Germinal center (tissue), 1 donor: ENCODE data around the gene CIAO1.
A peak's percentile ranks its signal among the peaks of the same experiment; 100 is the strongest.
"Not testable (repeated sequence)": the region's sequence is repeated elsewhere in the genome, so short reads cannot be mapped to it uniquely, and the experiment has no call there.

Experiments used
- DNase-seq: peaks from one replicate; pipeline ENCODE4 v3.0.0; 2012; ENCODE audit warnings: mixed read lengths, low spot score

Gene CIAO1

DNA sequence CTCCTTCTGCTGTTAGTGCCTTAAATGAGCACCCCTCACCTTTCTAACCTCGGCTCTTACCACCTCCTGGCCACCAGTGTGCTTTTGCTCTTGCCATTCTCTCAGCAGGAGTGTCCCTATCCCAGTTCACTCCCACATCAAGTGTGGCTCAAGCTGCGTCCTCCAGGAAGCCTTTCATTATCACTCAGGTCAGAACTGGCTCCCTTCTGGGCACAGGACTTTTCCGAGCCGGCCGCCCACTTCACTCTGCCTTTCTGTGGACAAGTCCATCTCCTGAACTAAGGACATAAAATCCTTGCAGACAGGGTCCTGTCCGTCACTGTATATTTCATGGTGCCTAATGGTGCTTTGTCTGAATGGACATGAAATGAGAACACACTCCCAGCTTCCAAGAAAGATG, 15.8 kb upstream of the CIAO1 start:
- DNase-seq = no peak

GRCh38 chr2:96251721-96252292, 14.2 kb upstream of the CIAO1 start:
- DNase-seq = no peak

DNA sequence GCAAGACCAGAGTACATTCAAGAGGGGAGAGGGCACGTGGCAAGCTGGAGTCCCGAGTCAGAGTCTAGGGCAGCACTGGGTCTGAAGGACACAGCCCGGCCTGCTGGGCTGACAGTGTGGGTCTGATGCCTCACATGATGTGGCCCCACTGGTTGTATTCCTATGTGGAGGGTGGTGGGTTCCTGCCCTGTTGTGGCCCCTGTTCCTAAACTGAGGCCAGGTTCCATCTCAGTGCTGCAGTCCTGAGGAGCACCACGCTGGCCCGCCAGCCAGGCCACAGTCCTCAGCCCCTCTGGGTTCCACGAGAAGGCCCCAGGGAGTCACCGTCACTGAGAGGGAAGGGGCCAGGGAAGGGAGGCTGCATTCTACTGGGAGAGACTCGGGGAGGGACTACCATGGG, 13.5 kb upstream of the CIAO1 start:
- no peak for DNase-seq

- DNase-seq = no peak
These were observed 13.0 kb upstream of the CIAO1 start for GRCh38 chr2:96253006-96253405.

DNA sequence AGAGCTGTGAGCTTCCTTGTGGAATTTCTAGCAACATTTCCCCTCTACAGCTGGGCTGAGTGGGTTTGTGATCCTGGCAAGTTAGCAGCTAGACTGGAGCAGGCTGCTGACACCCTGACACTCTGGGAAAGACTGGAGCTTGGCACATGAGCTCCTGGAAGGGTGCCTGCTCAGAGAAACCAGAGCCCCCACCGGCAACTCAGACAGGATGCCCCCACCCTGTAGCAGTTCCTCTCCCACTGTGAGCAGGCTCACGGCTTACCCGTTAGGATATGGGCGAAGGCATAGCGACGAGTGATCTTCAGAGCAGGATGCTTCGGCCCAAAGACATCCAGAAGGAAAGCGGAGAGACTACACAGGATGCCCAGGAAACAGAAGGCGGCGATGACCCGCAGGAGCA, 11.5 kb upstream of the CIAO1 start:
- DNase-seq = no peak

- no peak for DNase-seq
These were observed 9.4 kb upstream of the CIAO1 start for GRCh38 chr2:96256611-96257113.

DNA sequence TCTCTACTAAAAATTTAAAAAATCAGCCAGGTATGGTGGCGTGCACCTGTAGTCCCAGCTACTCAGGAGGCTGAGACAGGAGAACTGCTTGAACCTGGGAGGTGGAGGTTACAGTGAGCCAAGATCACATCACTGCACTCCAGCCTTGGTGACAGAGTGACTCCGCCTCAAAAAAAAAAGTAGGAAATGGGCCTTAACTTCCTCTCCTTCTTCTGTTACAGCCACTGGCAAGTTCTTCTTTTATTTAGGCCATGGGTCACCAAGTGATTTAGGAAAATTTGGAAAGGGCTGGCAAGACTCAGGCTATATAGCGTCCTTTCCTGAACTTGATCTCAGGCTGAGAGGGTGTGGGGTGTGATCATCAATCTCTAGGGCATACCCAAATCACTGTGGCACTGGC, 8.3 kb upstream of the CIAO1 start:
- DNase-seq = not testable (repeated sequence)

DNA sequence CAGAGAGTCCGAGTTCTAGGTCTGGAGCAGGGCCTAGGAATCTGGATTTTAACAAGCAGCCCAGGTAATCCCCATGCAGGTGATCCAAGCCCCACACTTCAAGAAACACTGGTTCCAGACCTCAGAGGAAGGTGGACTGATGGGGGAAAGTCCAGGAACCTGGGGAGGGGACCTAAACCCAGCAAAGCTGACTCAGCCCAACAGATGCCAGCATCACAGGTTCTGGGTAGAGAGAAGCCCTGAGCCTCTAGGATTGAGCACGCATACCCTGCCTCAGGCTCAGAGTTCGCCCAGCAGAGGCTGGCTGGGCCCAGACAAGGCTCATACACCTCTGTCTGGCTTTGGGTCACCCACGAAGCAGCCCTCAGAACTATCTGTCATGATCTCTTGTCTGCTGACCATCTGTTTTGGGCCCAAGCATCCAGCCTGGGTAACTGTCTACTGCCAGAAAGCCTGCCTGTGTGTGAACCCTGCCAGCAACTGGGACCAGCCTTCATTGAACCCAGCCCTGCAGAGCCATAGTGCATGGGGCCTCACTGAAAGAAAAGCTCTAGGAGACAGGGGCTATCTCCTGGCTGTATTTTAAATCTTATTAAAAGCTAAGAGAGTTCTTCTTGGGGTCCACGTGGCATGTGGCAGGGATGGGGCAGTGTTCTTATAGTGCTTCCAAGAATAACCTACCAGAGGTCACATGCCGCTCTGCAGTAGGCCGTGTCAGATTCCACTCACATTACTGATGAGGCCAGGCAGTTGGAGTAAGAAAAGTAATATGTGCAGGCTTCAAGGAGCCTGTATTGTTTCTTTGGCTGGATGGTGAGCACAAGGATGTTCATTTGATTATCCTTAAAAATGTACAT, 7.6 kb upstream of the CIAO1 start:
- no peak for DNase-seq

- DNase-seq = no peak
These were observed 6.5 kb upstream of the CIAO1 start for GRCh38 chr2:96259497-96259921.

DNA sequence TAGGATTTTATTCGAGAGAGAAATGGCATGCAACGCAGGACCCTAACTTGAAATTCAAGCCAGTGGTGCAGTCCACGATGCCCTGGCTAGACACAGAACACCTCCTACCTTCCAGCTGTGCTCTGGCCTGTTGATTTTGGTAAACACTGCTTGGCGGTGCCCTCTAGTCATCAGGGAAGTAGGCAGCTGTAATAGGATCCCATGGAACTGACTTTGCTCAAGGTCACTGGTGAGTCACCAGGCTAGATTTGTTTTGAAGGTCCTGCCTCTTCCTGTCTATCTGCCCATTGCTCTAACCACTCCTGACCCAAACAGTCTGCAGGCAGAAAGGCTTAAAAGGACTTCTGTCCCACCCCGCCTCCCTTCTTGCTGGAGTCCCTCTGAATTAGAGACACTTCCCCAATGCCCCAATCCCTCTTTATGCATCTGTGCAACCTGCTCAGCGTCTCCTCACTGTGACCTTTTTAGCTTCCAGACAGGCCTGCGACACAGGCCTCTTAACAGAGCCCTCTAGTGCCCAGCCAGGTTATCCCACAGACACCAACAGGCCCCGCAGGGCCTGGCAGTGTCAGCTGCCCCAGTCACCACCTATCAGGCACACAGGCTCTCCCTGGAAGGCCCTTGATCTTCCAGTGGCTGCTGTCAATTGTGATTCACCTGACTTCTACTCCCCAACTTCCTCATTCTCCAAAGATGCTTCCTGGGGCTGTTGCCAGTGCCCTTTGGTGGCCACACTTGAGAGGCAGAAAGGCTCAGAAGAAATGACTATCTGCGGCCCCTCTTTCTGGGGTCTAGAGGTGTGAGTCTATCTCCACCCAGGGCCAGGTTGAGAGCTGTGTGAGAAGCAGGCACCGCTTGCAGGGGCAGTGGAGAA, 5.4 kb upstream of the CIAO1 start:
- DNase-seq = peak; percentile 58

DNA sequence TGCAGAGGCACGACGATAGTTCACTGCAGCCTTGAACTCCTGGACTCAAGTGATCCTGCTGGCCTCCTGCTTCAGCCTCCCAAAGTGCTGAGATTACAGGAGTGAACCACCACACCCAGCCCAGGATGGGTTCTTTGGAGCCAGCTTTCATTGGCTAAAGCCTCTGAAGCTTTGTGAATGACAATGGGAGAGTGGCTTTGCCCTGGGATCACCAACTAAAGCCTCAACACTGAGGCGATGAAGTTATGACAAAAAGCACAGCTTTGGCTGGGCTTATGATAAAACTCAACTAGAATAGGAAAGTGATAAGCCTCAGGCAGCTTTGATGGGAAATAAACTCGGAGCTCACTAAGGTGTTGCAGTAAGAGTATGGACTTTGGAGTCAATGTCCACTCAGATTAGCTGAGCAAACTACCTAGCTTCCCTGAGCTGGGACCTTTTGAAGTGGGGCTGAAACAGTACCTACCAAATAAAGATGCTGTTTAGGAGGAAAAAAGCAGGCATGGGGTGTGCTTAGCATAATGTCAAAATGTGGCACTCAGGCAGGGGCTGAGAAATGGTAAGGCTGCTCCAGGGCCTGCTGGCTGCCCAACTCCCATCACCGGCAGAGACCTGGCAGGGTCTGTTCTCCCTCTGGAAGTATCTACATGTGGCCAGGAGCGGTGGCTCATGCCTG, 4.6 kb upstream of the CIAO1 start:
- DNase-seq = no peak

DNA sequence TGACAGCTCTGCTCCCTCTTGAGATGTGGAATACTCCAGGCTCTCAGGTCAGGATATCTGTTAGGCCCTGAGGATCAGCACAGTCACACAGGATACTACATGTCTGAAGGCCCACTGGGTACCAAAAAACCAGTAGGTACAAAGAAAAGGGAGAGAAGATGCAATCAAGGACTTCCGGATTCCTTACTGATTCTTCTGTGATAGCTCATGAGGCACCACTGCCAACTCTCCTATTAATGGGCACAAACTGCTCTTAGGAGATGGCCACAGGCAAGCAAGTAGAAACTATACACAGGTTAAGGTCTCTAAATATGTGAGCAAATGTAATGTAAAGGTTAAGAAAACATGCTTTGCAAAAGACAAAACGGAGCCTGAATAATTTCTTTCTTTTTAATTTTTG, 3.7 kb upstream of the CIAO1 start:
- DNase-seq = no peak

DNA sequence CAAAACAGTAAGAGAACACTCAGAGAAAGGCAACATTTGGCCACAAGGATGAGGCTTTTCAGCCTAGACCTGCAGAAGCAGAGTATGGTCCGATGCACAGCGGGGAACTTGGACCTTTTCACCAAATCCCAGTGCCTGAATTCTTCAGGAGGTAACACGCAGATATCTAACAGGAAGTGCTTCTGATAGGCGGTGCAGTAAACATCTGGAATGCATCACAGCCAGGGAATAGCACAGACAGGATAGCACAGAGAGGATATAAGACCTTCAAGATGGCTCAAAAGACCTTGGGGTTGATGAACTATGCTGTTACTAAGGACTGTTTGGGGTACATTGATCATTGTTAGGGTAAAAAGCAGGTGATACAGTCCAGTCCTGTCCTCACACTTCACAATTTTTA, 1.9 kb upstream of the CIAO1 start:
- DNase-seq = no peak

DNA sequence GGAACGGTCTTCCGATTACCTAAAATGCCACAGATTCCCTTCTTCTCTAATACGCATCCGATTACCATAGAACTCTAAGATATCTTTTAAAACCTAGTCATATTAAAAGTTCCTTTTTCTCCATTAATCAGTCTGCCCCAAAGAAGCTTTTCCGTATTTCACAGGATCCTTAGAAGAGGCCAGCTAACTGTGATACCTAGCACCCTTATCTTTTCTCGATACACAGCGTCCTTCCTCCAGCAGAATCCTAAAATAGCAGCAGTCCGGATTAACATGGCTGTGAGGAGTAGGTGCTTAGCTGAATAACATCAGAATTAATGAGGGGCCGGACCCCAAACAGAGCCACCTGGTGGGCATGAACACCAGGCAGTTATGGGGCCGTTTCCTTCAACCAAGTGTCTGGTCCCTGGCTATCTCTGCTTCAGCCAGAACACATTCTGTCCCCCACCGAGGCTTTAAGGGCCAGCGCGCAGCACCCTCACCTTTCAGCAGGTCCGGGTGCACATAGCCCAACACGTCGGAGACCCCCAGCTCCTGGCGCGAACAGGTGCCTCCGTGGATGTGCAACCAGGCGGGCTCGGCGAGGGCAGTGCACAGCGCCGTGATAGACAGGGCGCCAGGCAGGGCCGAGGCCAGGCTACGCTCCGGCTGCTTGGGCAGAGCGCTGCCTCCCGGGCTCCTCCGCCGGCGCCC, 1.2 kb upstream of the CIAO1 start:
- DNase-seq = peak; percentile 74

GRCh38 chr2:96265349-96265839, 631 bp upstream of the CIAO1 start:
- DNase-seq = peak; percentile 69

- peak; percentile 21 for DNase-seq
These were observed 1.3 kb downstream of the CIAO1 start for GRCh38 chr2:96267159-96267971.

- no peak for DNase-seq
These were observed 6.0 kb downstream of the CIAO1 start for GRCh38 chr2:96271995-96272394.

GRCh38 chr2:96273763-96274162, 7.7 kb downstream of the CIAO1 start:
- DNase-seq = no peak

DNA sequence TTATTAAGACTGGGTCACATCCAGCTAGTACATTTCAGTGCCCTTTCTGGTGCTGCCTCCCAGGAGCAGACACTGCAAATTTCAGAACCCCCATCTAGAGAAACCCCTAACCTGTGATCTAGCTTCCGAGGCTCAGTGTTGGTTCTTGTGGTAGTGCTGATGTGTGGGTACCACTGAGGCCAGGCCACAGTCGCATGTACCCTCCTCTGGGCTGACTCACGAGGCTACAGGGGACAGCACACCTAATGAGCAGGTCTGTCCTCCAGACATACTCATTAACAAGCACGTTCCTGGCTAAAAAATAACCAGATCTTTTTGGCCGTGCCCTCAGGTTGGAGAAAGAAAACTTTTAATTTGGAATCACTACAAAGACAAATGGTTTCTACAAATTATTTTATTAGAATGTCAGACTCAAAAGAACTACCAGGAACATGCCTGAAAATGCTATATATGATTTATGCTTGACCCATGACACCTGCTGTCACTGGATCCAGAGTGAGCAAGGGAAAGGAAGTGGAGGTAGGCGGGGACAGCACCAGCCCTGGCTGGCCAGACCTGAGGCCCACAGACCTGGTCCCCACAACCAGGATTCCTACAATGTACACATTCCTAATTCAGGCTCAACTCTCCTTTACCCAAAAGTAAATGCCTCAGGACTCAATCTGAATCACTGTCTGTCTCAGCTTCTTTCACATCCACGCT, 8.5 kb downstream of the CIAO1 start:
- no peak for DNase-seq
